ENCODE results near the gene MRPL1. TPM values are rescaled to one million over a fixed set of nuclear protein-coding genes. Genes with fewer than 3 reads are reported as not detected.

MRPL1 gene
- total RNA-seq, 1 experiment from 2014 or later: 25.7 TPM

- ChIA-PET CTCF (no interaction called here), POLR2A (interaction anchor here (0.6 kb wide), 1 partner anchor 990 kb away, joined by 3 read pairs; no protein-coding TSS in a partner anchor)
- Mint-ChIP-seq H3K27me3 (ENCODE audit: low read depth) (no peaks in the 10 kb centered on the region), H3K4me3 (no peak overlapping the region), H3K9me3 (no peaks in the 10 kb centered on the region), H3K27ac (no peak overlapping the region), H3K4me1 (no peaks in the 10 kb centered on the region), H3K36me3 (peaks cover 9% of the 10 kb centered on the region)
- no peak for DNase-seq (ENCODE audit: low spot score)
- no peak for ATAC-seq
- TF ChIP-seq PRRX2 (CRISPR knock-in tag; IDR thresholded peaks at IDR 0.05): no peak
- TF ChIP-seq, protein P1, sequence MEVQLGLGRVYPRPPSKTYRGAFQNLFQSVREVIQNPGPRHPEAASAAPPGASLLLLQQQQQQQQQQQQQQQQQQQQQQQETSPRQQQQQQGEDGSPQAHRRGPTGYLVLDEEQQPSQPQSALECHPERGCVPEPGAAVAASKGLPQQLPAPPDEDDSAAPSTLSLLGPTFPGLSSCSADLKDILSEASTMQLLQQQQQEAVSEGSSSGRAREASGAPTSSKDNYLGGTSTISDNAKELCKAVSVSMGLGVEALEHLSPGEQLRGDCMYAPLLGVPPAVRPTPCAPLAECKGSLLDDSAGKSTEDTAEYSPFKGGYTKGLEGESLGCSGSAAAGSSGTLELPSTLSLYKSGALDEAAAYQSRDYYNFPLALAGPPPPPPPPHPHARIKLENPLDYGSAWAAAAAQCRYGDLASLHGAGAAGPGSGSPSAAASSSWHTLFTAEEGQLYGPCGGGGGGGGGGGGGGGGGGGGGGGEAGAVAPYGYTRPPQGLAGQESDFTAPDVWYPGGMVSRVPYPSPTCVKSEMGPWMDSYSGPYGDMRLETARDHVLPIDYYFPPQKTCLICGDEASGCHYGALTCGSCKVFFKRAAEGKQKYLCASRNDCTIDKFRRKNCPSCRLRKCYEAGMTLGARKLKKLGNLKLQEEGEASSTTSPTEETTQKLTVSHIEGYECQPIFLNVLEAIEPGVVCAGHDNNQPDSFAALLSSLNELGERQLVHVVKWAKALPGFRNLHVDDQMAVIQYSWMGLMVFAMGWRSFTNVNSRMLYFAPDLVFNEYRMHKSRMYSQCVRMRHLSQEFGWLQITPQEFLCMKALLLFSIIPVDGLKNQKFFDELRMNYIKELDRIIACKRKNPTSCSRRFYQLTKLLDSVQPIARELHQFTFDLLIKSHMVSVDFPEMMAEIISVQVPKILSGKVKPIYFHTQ (CRISPR knock-in tag; IDR thresholded peaks at IDR 0.05): no peak
- TF ChIP-seq MAX (CRISPR knock-in tag; IDR thresholded peaks at IDR 0.05): no peak
- TF ChIP-seq, protein P2, sequence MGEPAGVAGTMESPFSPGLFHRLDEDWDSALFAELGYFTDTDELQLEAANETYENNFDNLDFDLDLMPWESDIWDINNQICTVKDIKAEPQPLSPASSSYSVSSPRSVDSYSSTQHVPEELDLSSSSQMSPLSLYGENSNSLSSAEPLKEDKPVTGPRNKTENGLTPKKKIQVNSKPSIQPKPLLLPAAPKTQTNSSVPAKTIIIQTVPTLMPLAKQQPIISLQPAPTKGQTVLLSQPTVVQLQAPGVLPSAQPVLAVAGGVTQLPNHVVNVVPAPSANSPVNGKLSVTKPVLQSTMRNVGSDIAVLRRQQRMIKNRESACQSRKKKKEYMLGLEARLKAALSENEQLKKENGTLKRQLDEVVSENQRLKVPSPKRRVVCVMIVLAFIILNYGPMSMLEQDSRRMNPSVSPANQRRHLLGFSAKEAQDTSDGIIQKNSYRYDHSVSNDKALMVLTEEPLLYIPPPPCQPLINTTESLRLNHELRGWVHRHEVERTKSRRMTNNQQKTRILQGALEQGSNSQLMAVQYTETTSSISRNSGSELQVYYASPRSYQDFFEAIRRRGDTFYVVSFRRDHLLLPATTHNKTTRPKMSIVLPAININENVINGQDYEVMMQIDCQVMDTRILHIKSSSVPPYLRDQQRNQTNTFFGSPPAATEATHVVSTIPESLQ (CRISPR knock-in tag; IDR thresholded peaks at IDR 0.05): no peak
- no peak for TF ChIP-seq ARID4B (CRISPR knock-in tag; IDR thresholded peaks at IDR 0.05; ENCODE audit: borderline replicate concordance)
- no peak for TF ChIP-seq ELF4 (CRISPR knock-in tag; IDR thresholded peaks at IDR 0.05; ENCODE audit: low read depth)
- no peak for TF ChIP-seq NFE2L1 (CRISPR knock-in tag; IDR thresholded peaks at IDR 0.05)
- no peak for TF ChIP-seq RORB (CRISPR knock-in tag; IDR thresholded peaks at IDR 0.05)
- TF ChIP-seq, protein P3, sequence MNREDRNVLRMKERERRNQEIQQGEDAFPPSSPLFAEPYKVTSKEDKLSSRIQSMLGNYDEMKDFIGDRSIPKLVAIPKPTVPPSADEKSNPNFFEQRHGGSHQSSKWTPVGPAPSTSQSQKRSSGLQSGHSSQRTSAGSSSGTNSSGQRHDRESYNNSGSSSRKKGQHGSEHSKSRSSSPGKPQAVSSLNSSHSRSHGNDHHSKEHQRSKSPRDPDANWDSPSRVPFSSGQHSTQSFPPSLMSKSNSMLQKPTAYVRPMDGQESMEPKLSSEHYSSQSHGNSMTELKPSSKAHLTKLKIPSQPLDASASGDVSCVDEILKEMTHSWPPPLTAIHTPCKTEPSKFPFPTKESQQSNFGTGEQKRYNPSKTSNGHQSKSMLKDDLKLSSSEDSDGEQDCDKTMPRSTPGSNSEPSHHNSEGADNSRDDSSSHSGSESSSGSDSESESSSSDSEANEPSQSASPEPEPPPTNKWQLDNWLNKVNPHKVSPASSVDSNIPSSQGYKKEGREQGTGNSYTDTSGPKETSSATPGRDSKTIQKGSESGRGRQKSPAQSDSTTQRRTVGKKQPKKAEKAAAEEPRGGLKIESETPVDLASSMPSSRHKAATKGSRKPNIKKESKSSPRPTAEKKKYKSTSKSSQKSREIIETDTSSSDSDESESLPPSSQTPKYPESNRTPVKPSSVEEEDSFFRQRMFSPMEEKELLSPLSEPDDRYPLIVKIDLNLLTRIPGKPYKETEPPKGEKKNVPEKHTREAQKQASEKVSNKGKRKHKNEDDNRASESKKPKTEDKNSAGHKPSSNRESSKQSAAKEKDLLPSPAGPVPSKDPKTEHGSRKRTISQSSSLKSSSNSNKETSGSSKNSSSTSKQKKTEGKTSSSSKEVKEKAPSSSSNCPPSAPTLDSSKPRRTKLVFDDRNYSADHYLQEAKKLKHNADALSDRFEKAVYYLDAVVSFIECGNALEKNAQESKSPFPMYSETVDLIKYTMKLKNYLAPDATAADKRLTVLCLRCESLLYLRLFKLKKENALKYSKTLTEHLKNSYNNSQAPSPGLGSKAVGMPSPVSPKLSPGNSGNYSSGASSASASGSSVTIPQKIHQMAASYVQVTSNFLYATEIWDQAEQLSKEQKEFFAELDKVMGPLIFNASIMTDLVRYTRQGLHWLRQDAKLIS (CRISPR knock-in tag; IDR thresholded peaks at IDR 0.05; ENCODE audit: borderline replicate concordance): no peak
- TF ChIP-seq, protein P4, sequence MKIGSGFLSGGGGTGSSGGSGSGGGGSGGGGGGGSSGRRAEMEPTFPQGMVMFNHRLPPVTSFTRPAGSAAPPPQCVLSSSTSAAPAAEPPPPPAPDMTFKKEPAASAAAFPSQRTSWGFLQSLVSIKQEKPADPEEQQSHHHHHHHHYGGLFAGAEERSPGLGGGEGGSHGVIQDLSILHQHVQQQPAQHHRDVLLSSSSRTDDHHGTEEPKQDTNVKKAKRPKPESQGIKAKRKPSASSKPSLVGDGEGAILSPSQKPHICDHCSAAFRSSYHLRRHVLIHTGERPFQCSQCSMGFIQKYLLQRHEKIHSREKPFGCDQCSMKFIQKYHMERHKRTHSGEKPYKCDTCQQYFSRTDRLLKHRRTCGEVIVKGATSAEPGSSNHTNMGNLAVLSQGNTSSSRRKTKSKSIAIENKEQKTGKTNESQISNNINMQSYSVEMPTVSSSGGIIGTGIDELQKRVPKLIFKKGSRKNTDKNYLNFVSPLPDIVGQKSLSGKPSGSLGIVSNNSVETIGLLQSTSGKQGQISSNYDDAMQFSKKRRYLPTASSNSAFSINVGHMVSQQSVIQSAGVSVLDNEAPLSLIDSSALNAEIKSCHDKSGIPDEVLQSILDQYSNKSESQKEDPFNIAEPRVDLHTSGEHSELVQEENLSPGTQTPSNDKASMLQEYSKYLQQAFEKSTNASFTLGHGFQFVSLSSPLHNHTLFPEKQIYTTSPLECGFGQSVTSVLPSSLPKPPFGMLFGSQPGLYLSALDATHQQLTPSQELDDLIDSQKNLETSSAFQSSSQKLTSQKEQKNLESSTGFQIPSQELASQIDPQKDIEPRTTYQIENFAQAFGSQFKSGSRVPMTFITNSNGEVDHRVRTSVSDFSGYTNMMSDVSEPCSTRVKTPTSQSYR (CRISPR knock-in tag; IDR thresholded peaks at IDR 0.05): no peak
- no peak for TF ChIP-seq RELA (CRISPR knock-in tag; IDR thresholded peaks at IDR 0.05; ENCODE audit: borderline replicate concordance)
- TF ChIP-seq ZNF263 (CRISPR knock-in tag; IDR thresholded peaks at IDR 0.05; ENCODE audit: low read depth): no peak
- no peak for TF ChIP-seq E2F5 (CRISPR knock-in tag; IDR thresholded peaks at IDR 0.05)
- TF ChIP-seq, protein P5, sequence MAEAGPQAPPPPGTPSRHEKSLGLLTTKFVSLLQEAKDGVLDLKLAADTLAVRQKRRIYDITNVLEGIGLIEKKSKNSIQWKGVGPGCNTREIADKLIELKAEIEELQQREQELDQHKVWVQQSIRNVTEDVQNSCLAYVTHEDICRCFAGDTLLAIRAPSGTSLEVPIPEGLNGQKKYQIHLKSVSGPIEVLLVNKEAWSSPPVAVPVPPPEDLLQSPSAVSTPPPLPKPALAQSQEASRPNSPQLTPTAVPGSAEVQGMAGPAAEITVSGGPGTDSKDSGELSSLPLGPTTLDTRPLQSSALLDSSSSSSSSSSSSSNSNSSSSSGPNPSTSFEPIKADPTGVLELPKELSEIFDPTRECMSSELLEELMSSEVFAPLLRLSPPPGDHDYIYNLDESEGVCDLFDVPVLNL (CRISPR knock-in tag; IDR thresholded peaks at IDR 0.05; ENCODE audit: borderline replicate concordance, low read depth): no peak
Measured at GRCh38 chr4:77911091-77911490, 48.5 kb downstream of the MRPL1 start.
